ENCODE measurements around the gene PUS1. TPM values are rescaled to one million over a fixed set of nuclear protein-coding genes. Genes with fewer than 3 reads are reported as not detected.

Gene PUS1
- total and polyA plus RNA-seq, 2 donors (not counting 1 experiment from before 2014, with no cell fraction given): 50.1 to 99.5 TPM

- Histone ChIP-seq H3K27me3 (replicated peaks in 1 of 4; ENCODE audit: control extremely low read depth in 1 of 4, control insufficient read depth in 3 of 4, insufficient read depth in 4 of 4, low read length in 3 of 4) (no peaks in the 10 kb centered on the region), H3K9ac (ENCODE audit: low read length) (no peak overlapping the region), H3K4me1 (ENCODE audit: control insufficient read depth in 2 of 2, insufficient read depth in 2 of 2, low read length in 2 of 2) (no peaks in the 10 kb centered on the region), H3K9me3 (ENCODE audit: control extremely low read depth in 1 of 3, control insufficient read depth in 2 of 3, insufficient read depth in 1 of 3, low read length in 2 of 3) (no peaks in the 10 kb centered on the region), H3K4me3 (ENCODE audit: control extremely low read depth in 1 of 5, extremely low read depth in 1 of 5, insufficient read depth in 1 of 5, low read depth in 2 of 5, low read length in 4 of 5) (no peak overlapping the region), H3K4me2 (replicated peaks; ENCODE audit: low read depth, low read length, poor library complexity, severe bottlenecking) (no peak overlapping the region), H3K36me3 (replicated peaks in 1 of 2; ENCODE audit: control extremely low read depth in 1 of 2, control insufficient read depth in 1 of 2, extremely low read depth in 1 of 2, insufficient read depth in 2 of 2, low read length in 1 of 2) (peaks cover 4 to 90% of the 10 kb centered on the region in 2 experiments), H3K27ac (ENCODE audit: low read length in 2 of 2) (no peak overlapping the region), H3K79me2 (ENCODE audit: control insufficient read depth, insufficient read depth, low read length) (no peaks in the 10 kb centered on the region), H4K20me1 (ENCODE audit: control insufficient read depth, insufficient read depth, low read length, poor library complexity, severe bottlenecking) (no peaks in the 10 kb centered on the region), H2AFZ (ENCODE audit: insufficient read depth, low read depth, low read length, poor library complexity, severe bottlenecking) (no peak overlapping the region)
- Mint-ChIP-seq H3K27me3 (no peaks in the 10 kb centered on the region), H3K4me1 (no peaks in the 10 kb centered on the region), H3K9me3 (ENCODE audit: insufficient read depth) (no peaks in the 10 kb centered on the region), H3K4me3 (no peak overlapping the region), H3K27ac (no peak overlapping the region)
- ChIA-PET POLR2A (no interaction called here), CTCF (no interaction called here)
- no peak for DNase-seq
- intact Hi-C loops (cut with micrococcal nuclease): no loop called here
- ATAC-seq (ENCODE audit: low read depth): no peak
- TF ChIP-seq, protein P1, sequence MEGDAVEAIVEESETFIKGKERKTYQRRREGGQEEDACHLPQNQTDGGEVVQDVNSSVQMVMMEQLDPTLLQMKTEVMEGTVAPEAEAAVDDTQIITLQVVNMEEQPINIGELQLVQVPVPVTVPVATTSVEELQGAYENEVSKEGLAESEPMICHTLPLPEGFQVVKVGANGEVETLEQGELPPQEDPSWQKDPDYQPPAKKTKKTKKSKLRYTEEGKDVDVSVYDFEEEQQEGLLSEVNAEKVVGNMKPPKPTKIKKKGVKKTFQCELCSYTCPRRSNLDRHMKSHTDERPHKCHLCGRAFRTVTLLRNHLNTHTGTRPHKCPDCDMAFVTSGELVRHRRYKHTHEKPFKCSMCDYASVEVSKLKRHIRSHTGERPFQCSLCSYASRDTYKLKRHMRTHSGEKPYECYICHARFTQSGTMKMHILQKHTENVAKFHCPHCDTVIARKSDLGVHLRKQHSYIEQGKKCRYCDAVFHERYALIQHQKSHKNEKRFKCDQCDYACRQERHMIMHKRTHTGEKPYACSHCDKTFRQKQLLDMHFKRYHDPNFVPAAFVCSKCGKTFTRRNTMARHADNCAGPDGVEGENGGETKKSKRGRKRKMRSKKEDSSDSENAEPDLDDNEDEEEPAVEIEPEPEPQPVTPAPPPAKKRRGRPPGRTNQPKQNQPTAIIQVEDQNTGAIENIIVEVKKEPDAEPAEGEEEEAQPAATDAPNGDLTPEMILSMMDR (IDR thresholded peaks at IDR 0.05): no peak
- TF ChIP-seq EZH2 (IDR thresholded peaks at IDR 0.05; ENCODE audit: borderline replicate concordance, insufficient read depth, low read depth, low read length, poor library complexity, severe bottlenecking): no peak
- 91% methylated on average over 17 of the region's 24 CpGs for WGBS (ENCODE audit: insufficient coverage)
Observed at GRCh38 chr12:131990066-131990979, 61.2 kb downstream of the PUS1 start.

- WGBS (ENCODE audit: insufficient coverage): 96% methylated on average over 9 of the region's 9 CpGs
- Mint-ChIP-seq H3K27me3 (no peaks in the 10 kb centered on the region), H3K27ac (no peak overlapping the region), H3K4me1 (no peaks in the 10 kb centered on the region), H3K4me3 (no peak overlapping the region), H3K9me3 (ENCODE audit: insufficient read depth) (no peaks in the 10 kb centered on the region)
- Histone ChIP-seq H3K36me3 (replicated peaks in 1 of 2; ENCODE audit: control extremely low read depth in 1 of 2, control insufficient read depth in 1 of 2, extremely low read depth in 1 of 2, insufficient read depth in 2 of 2, low read length in 1 of 2) (peaks cover 4 to 92% of the 10 kb centered on the region in 2 experiments), H3K27ac (ENCODE audit: low read length in 2 of 2) (no peak overlapping the region), H3K4me3 (ENCODE audit: control extremely low read depth in 1 of 5, extremely low read depth in 1 of 5, insufficient read depth in 1 of 5, low read depth in 2 of 5, low read length in 4 of 5) (no peak overlapping the region), H3K9me3 (ENCODE audit: control extremely low read depth in 1 of 3, control insufficient read depth in 2 of 3, insufficient read depth in 1 of 3, low read length in 2 of 3) (no peaks in the 10 kb centered on the region), H3K4me2 (replicated peaks; ENCODE audit: low read depth, low read length, poor library complexity, severe bottlenecking) (no peak overlapping the region), H3K79me2 (ENCODE audit: control insufficient read depth, insufficient read depth, low read length) (no peaks in the 10 kb centered on the region), H2AFZ (ENCODE audit: insufficient read depth, low read depth, low read length, poor library complexity, severe bottlenecking) (no peak overlapping the region), H3K4me1 (ENCODE audit: control insufficient read depth in 2 of 2, insufficient read depth in 2 of 2, low read length in 2 of 2) (no peaks in the 10 kb centered on the region), H3K27me3 (replicated peaks in 1 of 4; ENCODE audit: control extremely low read depth in 1 of 4, control insufficient read depth in 3 of 4, insufficient read depth in 4 of 4, low read length in 3 of 4) (no peaks in the 10 kb centered on the region), H3K9ac (ENCODE audit: low read length) (no peak overlapping the region), H4K20me1 (ENCODE audit: control insufficient read depth, insufficient read depth, low read length, poor library complexity, severe bottlenecking) (no peaks in the 10 kb centered on the region)
- ChIA-PET POLR2A (no interaction called here), CTCF (no interaction called here)
- DNase-seq (no peak), ATAC-seq (ENCODE audit: low read depth) (no peak)
- intact Hi-C loops (cut with micrococcal nuclease): no loop called here
- TF ChIP-seq, protein P1 (IDR thresholded peaks at IDR 0.05): no peak
- TF ChIP-seq EZH2 (IDR thresholded peaks at IDR 0.05; ENCODE audit: borderline replicate concordance, insufficient read depth, low read depth, low read length, poor library complexity, severe bottlenecking): no peak
Observed at GRCh38 chr12:131990980-131991305, 61.9 kb downstream of the PUS1 start.
